ENCODE results near the gene MDM2. TPM values are rescaled to one million over a fixed set of nuclear protein-coding genes. Genes with fewer than 3 reads are reported as not detected.

The MDM2 gene
- total and polyA plus RNA-seq, 2 of the 13 experiments (the other 11 are each of a cell fraction or from before 2014, with no cell fraction given) = 29.3 to 314 TPM

DNA sequence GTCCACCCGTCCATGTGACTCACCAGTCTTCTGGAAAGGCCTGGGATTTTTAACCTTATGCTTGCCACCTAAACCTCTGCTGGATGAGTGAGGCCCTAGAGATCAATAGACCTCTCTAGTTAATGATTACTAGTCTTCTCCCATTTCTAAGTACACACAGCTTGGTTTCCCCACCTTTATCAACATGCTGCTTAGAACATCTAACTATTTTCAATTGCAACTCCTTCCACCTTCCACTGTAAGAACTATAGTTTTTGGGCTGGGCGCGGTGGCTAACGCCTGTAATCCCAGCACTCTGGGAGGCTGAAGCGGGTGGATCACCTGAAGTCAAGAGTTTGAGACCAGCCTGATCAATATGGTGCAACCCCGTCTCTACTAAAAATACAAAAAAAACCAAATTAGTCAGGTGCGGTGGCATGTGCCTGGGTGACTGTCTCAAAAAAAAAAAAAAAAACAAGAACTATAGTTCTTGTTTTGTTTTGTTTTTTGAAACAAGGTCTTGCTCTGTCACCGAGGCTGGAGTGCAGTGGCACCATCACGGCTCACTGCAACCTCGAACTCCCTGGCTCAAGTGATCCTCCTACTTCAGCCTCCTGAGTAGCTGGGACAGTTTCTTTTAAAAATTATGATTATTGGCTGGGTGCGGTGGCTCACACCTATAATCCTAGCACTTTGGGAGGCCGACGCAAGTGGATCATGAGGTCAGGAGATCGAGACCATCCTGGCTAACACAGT lies 18.7 kb upstream of the MDM2 start (continued):
- TF ChIP-seq KLF15 (CRISPR knock-in tag; IDR thresholded peaks at IDR 0.05; ENCODE audit: borderline replicate concordance) = no peak
- TF ChIP-seq ZFP36L1 (CRISPR knock-in tag; IDR thresholded peaks at IDR 0.05) = no peak
- TF ChIP-seq ZNF446 (CRISPR knock-in tag; IDR thresholded peaks at IDR 0.05) = no peak
- TF ChIP-seq MED8 (CRISPR knock-in tag; IDR thresholded peaks at IDR 0.05; ENCODE audit: insufficient replicate concordance) = peak; percentile 53
- TF ChIP-seq TRIM24 (CRISPR knock-in tag; IDR thresholded peaks at IDR 0.05) = no peak
- TF ChIP-seq NCOA1 (CRISPR knock-in tag; IDR thresholded peaks at IDR 0.05) = no peak
- TF ChIP-seq MTF2 (CRISPR knock-in tag; IDR thresholded peaks at IDR 0.05; ENCODE audit: borderline replicate concordance) = no peak
- TF ChIP-seq ZMYM4 (CRISPR knock-in tag; IDR thresholded peaks at IDR 0.05) = peak; percentile 28; the same call in 1 of the 2 replicates
- no peak for TF ChIP-seq ZMAT3 (CRISPR knock-in tag; conservative IDR thresholded peaks at IDR 0.05)
- TF ChIP-seq ZNF7 (CRISPR knock-in tag; IDR thresholded peaks at IDR 0.05) = no peak
- no peak for TF ChIP-seq FLYWCH1 (CRISPR knock-in tag; IDR thresholded peaks at IDR 0.05)
- TF ChIP-seq GTF3A (CRISPR knock-in tag; conservative IDR thresholded peaks at IDR 0.05) = no peak
- peak; percentile 39; the same call in 1 of the 2 replicates for TF ChIP-seq MIER3 (CRISPR knock-in tag; IDR thresholded peaks at IDR 0.05; ENCODE audit: borderline replicate concordance)
- no peak for TF ChIP-seq ZNF567 (CRISPR knock-in tag; IDR thresholded peaks at IDR 0.05; ENCODE audit: borderline replicate concordance)
- TF ChIP-seq, protein P1, sequence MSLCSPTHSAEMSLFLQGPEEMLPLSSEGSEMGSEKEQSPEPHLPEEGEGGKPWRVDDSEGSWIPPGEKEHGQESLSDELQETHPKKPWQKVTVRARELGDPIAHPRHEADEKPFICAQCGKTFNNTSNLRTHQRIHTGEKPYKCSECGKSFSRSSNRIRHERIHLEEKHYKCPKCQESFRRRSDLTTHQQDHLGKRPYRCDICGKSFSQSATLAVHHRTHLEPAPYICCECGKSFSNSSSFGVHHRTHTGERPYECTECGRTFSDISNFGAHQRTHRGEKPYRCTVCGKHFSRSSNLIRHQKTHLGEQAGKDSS (CRISPR knock-in tag; IDR thresholded peaks at IDR 0.05; ENCODE audit: borderline replicate concordance, low read depth) = no peak
- TF ChIP-seq MYNN (CRISPR knock-in tag; IDR thresholded peaks at IDR 0.05; ENCODE audit: low read depth) = no peak
- no peak for TF ChIP-seq KLF9 (CRISPR knock-in tag; IDR thresholded peaks at IDR 0.05; ENCODE audit: low read depth)
- no peak for TF ChIP-seq ZSCAN12 (CRISPR knock-in tag; IDR thresholded peaks at IDR 0.05)
- TF ChIP-seq, protein P2, sequence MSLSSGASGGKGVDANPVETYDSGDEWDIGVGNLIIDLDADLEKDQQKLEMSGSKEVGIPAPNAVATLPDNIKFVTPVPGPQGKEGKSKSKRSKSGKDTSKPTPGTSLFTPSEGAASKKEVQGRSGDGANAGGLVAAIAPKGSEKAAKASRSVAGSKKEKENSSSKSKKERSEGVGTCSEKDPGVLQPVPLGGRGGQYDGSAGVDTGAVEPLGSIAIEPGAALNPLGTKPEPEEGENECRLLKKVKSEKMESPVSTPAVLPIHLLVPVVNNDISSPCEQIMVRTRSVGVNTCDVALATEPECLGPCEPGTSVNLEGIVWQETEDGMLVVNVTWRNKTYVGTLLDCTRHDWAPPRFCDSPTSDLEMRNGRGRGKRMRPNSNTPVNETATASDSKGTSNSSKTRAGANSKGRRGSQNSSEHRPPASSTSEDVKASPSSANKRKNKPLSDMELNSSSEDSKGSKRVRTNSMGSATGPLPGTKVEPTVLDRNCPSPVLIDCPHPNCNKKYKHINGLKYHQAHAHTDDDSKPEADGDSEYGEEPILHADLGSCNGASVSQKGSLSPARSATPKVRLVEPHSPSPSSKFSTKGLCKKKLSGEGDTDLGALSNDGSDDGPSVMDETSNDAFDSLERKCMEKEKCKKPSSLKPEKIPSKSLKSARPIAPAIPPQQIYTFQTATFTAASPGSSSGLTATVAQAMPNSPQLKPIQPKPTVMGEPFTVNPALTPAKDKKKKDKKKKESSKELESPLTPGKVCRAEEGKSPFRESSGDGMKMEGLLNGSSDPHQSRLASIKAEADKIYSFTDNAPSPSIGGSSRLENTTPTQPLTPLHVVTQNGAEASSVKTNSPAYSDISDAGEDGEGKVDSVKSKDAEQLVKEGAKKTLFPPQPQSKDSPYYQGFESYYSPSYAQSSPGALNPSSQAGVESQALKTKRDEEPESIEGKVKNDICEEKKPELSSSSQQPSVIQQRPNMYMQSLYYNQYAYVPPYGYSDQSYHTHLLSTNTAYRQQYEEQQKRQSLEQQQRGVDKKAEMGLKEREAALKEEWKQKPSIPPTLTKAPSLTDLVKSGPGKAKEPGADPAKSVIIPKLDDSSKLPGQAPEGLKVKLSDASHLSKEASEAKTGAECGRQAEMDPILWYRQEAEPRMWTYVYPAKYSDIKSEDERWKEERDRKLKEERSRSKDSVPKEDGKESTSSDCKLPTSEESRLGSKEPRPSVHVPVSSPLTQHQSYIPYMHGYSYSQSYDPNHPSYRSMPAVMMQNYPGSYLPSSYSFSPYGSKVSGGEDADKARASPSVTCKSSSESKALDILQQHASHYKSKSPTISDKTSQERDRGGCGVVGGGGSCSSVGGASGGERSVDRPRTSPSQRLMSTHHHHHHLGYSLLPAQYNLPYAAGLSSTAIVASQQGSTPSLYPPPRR (CRISPR knock-in tag; IDR thresholded peaks at IDR 0.05; ENCODE audit: borderline replicate concordance) = peak; percentile 83; the same call in 1 of the 2 replicates
- no peak for TF ChIP-seq PREB (CRISPR knock-in tag; IDR thresholded peaks at IDR 0.05)

All from HepG2 (cell line).